ENCODE results near the gene TET3.

DNA sequence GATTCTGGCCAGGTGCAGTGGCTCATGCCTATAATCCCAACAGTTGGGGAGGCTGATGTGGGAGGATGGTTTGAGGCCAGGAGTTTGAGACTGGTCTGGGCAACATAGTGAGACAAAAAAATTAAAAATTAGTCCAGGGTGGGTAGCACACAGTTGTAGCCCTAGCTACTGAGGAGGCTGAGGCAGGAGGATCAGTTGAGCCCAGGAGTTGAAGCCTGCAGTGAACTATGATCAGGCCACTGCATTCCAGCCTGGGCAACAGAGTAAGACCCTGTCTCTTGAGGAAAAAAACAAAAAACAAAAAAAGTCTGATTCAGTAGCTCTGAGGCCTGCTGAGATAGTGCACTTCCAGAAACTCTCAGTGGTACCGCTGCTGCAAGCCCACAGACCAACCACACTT, 7.9 kb upstream of the TET3 start:
- TF ChIP-seq CTCF (conservative IDR thresholded peaks at IDR 0.05; ENCODE audit: low read depth, low read length) = no peak
- no peak for TF ChIP-seq EZH2phosphoT487 (IDR thresholded peaks at IDR 0.05; ENCODE audit: borderline replicate concordance, low read length)
